ENCODE results near the gene HSD17B1.
A peak's percentile ranks its signal among the peaks of the same experiment; 100 is the strongest.

HSD17B1 gene

GRCh38 chr17:42512246-42512645 lies 40.5 kb upstream of the HSD17B1 start:
- Histone ChIP-seq H3K27ac (no peak overlapping the region), H3K36me3 (peaks cover 66% of the 10 kb centered on the region)

GRCh38 chr17:42512733-42513251 lies 39.9 kb upstream of the HSD17B1 start:
- TF ChIP-seq CTCF (IDR thresholded peaks at IDR 0.05; ENCODE audit: low read depth, low read length), result no peak
- Histone ChIP-seq H3K27me3 (ENCODE audit: insufficient read depth, low read depth, severe bottlenecking) (no peaks in the 10 kb centered on the region), H3K9me3 (ENCODE audit: severe bottlenecking) (no peaks in the 10 kb centered on the region), H3K4me3 (ENCODE audit: low read depth, low read length) (no peak overlapping the region), H3K36me3 (peaks cover 63% of the 10 kb centered on the region), H3K27ac (no peak overlapping the region)
- no peak for DNase-seq

More at GRCh38 chr17:42512246-42512645, 40.5 kb upstream of the HSD17B1 start:
- no peak for DNase-seq
- TF ChIP-seq CTCF (IDR thresholded peaks at IDR 0.05; ENCODE audit: low read depth, low read length), result no peak
- no peak overlapping the region for H3K4me3 ChIP-seq (ENCODE audit: low read depth, low read length)
- no peaks in the 10 kb centered on the region for H3K9me3 ChIP-seq (ENCODE audit: severe bottlenecking)
- H3K27me3 ChIP-seq (ENCODE audit: insufficient read depth, low read depth, severe bottlenecking), result no peaks in the 10 kb centered on the region

- Histone ChIP-seq H3K36me3 (peaks cover 59% of the 10 kb centered on the region), H3K27ac (no peak overlapping the region), H3K4me3 (ENCODE audit: low read depth, low read length) (no peak overlapping the region), H3K9me3 (ENCODE audit: severe bottlenecking) (no peaks in the 10 kb centered on the region), H3K27me3 (ENCODE audit: insufficient read depth, low read depth, severe bottlenecking) (no peaks in the 10 kb centered on the region)
- no peak for TF ChIP-seq CTCF (IDR thresholded peaks at IDR 0.05; ENCODE audit: low read depth, low read length)
- no peak for DNase-seq
Measured at GRCh38 chr17:42513686-42514085, 39.0 kb upstream of the HSD17B1 start.

- Histone ChIP-seq H3K27ac (no peak overlapping the region), H3K9me3 (ENCODE audit: severe bottlenecking) (no peaks in the 10 kb centered on the region), H3K27me3 (ENCODE audit: insufficient read depth, low read depth, severe bottlenecking) (no peaks in the 10 kb centered on the region), H3K4me3 (ENCODE audit: low read depth, low read length) (no peak overlapping the region), H3K36me3 (peaks cover 53% of the 10 kb centered on the region)
- DNase-seq, result no peak
- no peak for TF ChIP-seq CTCF (IDR thresholded peaks at IDR 0.05; ENCODE audit: low read depth, low read length)
Measured at GRCh38 chr17:42514279-42514678, 38.4 kb upstream of the HSD17B1 start.

- no peak for TF ChIP-seq CTCF (IDR thresholded peaks at IDR 0.05; ENCODE audit: low read depth, low read length)
- H3K4me3 ChIP-seq (ENCODE audit: low read depth, low read length), result no peak overlapping the region
- H3K27ac ChIP-seq, result no peak overlapping the region
- H3K9me3 ChIP-seq (ENCODE audit: severe bottlenecking), result no peaks in the 10 kb centered on the region
- DNase-seq, result no peak
- no peaks in the 10 kb centered on the region for H3K27me3 ChIP-seq (ENCODE audit: insufficient read depth, low read depth, severe bottlenecking)
- H3K36me3 ChIP-seq, result peaks cover 48% of the 10 kb centered on the region
Measured at GRCh38 chr17:42514867-42515266, 37.9 kb upstream of the HSD17B1 start.

- Histone ChIP-seq H3K9me3 (ENCODE audit: severe bottlenecking) (no peaks in the 10 kb centered on the region), H3K27ac (no peak overlapping the region), H3K4me3 (ENCODE audit: low read depth, low read length) (no peak overlapping the region), H3K36me3 (peaks cover 54% of the 10 kb centered on the region), H3K27me3 (ENCODE audit: insufficient read depth, low read depth, severe bottlenecking) (no peaks in the 10 kb centered on the region)
- TF ChIP-seq CTCF (IDR thresholded peaks at IDR 0.05; ENCODE audit: low read depth, low read length), result peak; percentile 98
- DNase-seq, result peak; percentile 92
Measured at GRCh38 chr17:42517516-42517915, 35.2 kb upstream of the HSD17B1 start.
